ENCODE data around the gene VPS39. TPM values are rescaled to one million over a fixed set of nuclear protein-coding genes. Genes with fewer than 3 reads are reported as not detected.

Gene VPS39
- total RNA-seq, 2 donors from 2014 or later = 48.4 to 58.0 TPM

DNA sequence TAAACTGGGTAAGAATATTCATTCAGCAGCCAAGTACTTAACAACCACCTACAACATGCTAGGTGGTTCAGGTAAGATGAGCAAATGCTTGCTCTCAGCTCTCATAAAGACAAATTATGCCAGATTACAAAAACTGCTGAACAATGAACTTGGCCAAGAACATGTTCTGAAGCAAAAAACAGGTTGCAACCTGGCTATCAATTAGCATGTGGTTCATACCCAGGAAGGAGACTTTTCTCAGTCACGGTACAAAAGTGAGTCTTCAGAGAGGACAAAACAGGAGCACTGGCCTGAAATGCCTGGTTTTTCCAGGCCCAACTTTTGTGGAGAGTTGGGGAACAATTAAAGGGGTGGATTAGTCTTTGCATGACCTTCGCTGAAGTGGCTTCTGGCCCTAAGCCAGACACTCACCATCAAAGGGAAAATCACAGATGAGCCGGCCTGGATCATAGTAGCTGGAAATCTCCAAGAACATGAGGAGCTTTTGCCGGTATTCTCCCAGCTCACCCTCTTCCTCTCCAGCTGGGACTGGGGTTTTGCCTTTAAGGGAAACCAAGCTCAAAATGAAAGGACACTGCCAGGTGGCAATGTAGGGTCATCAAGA is 44.1 kb downstream of the VPS39 start:
- intact Hi-C loops (cut with DNase I) = no loop called here
- no peak for DNase-seq (ENCODE audit: low spot score)

- no peak for DNase-seq (ENCODE audit: low spot score)
Measured at GRCh38 chr15:42163291-42163690, 44.8 kb downstream of the VPS39 start.

GRCh38 chr15:42160136-42160535 is 48.0 kb downstream of the VPS39 start:
- intact Hi-C loops (cut with DNase I) = no loop called here
- DNase-seq (ENCODE audit: low spot score) = no peak

More at GRCh38 chr15:42163291-42163690, 44.8 kb downstream of the VPS39 start:
- intact Hi-C loops (cut with DNase I) = no loop called here

- intact Hi-C loops (cut with DNase I) = no loop called here
- no peak for DNase-seq (ENCODE audit: low spot score)
Measured at GRCh38 chr15:42159381-42160015, 48.6 kb downstream of the VPS39 start.

DNA sequence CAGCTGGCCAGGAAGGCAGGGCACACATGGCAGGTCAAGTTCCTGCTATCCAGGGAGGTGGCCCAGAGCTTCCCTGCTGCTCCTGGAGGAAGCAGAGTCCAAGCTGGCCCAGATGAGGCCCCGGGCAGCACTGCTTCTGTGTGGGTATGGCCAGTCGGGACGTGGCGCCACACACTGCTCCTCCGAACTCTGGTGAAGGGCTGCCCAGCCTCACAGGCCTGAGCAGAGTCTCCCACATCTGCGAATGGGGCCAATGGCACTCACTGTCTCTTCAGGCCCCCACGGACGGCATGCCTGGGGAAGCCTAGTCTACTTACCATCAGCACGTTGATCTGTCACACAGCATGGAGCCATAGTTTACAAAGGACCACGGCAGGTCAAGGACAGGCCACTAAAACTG is 49.2 kb downstream of the VPS39 start:
- no peak for DNase-seq (ENCODE audit: low spot score)
- intact Hi-C loops (cut with DNase I) = no loop called here

- no peak for DNase-seq (ENCODE audit: low spot score)
- intact Hi-C loops (cut with DNase I) = no loop called here
Measured at GRCh38 chr15:42157981-42158765, 49.9 kb downstream of the VPS39 start.

- DNase-seq (ENCODE audit: low spot score) = peak; percentile 35
- intact Hi-C loops (cut with DNase I) = no loop called here
Measured at GRCh38 chr15:42157381-42157780, 50.7 kb downstream of the VPS39 start.

DNA sequence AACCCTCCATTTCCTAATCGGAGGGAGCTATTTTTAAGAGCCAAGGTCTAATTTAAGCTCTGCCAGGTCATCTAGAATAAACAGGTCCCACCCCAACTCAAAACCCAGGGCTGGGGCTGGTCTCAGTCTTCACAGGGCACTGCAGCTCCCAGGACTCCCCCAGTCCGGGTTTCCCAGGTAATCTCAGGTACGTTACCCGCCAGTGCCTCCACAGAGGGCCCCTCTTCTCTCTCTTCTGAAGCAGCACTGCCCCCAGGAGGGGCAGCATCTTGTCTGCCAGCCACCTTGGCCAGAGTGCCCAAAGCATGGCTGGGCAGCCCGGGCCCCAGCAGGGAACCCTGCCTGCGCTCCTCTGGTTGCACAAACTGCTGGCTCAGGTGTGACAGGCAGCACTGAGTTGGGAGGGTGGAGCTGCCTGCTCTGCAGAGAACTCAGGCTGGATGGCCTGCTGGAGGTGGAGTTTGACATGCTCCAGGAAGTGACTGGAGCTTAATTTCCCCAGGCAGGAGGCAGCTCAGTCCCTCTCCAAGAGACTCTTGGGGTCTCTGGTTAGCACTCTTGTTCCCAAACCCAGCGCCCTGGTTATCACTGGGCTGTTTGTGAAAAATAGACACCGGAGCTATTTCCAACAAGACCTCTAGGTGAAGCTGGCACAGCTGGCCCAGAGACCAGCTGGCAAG is 51.7 kb downstream of the VPS39 start, which contains the start of gene PLA2G4F:
Gene PLA2G4F, minus strand, starts transcription at position 394 of the 680 bp plus-strand sequence. Its CDS starts 87 bp downstream, at position 307.
- intact Hi-C loops (cut with DNase I) = no loop called here
- peak; percentile 32 for DNase-seq (ENCODE audit: low spot score)

DNA sequence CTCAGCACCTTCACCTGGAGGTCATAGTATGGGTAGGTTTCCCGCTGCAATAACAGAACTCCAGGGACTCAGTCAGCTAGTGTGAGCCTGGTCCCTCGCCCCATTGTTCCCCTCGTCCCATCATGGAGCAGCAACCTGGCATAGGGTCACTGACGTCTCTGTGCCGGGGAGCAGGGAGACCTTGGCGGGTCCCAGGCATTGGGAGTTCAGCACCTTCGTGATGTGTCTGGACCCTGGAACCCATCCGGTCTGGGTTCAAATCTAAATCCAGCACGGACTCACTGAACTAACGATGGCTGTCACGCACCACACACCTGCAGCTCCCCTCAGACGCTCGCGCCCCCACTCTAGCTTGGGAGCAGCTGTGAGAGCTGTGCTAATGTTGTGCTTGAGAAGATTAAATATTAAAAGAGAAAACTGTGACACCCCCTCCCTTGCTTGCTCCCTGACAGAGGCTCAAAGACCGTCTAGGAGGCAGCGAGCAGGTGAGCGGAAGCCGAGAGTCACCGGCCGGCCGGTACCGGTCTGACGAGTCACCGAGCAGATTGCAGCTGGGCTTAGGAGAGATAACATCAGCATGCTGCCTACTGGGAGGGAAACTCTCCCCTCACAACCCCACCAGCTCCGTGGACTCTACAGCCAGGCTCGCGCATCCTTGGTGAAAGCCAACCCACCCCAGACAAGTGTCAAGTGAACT is 52.4 kb downstream of the VPS39 start:
- DNase-seq (ENCODE audit: low spot score) = no peak
- intact Hi-C loops (cut with DNase I) = no loop called here

GRCh38 chr15:42154956-42155355 is 53.1 kb downstream of the VPS39 start:
- no peak for DNase-seq (ENCODE audit: low spot score)
- intact Hi-C loops (cut with DNase I) = no loop called here

- intact Hi-C loops (cut with DNase I) = no loop called here
- DNase-seq (ENCODE audit: low spot score) = no peak
Measured at GRCh38 chr15:42154212-42154941, 53.7 kb downstream of the VPS39 start.

DNA sequence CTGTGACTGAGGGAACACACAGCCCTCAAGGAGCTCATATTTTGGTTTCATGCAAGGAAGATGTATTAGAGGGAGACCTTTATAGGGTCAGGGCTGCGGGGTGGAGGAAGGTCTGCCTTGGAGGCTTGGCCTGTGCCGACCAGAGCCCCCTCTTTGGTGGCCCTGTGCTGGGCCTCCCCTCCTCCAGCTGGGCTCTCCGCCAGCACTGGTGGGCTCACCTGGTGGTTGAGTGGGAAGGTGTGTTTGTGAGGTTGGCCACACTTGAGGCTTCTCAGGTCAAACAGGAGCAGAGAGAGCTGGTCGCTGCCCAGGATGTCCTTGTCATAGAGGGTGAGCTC is 54.3 kb downstream of the VPS39 start:
- no peak for DNase-seq (ENCODE audit: low spot score)
- intact Hi-C loops (cut with DNase I) = no loop called here

DNA sequence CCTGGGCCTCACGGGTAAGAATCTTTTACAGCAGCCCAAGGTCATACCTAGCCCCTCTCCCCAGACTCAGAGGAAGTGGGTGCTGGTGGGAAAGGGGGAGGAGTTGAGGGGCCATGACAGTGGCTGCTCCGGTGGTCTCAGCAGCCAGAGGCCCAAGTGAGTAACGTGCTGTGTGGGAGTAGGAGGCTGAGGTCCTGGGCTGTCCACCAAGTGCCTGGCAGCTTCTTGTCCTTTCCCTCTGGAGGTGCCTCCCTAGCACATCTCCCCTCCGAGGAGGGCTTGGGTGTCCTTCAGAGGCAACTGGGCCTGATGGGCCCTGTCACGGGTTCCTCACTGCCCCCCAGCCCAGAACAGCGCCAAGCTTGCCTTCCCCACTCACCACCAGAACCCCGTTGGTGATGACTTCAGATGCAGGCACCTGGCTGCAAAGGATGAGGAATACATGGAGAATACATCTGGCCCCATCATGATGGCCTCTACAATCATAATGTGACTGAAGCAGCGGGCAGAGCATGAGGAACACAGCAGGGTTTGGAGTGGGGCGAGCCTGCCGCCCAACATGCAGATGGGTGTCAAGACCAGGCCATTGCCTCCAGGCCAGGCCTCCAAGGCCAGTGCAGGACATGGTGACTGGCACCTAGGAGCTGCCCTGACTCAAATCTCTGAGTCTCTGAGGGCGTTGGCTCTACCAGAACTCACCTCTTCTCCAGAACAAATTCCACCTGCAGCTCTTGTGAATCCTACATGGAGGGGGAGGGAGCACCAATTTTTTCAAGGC is 55.0 kb downstream of the VPS39 start:
- no peak for DNase-seq (ENCODE audit: low spot score)
- intact Hi-C loops (cut with DNase I) = no loop called here

GRCh38 chr15:42152196-42152920 is 55.7 kb downstream of the VPS39 start:
- no peak for DNase-seq (ENCODE audit: low spot score)
- intact Hi-C loops (cut with DNase I) = no loop called here

DNA sequence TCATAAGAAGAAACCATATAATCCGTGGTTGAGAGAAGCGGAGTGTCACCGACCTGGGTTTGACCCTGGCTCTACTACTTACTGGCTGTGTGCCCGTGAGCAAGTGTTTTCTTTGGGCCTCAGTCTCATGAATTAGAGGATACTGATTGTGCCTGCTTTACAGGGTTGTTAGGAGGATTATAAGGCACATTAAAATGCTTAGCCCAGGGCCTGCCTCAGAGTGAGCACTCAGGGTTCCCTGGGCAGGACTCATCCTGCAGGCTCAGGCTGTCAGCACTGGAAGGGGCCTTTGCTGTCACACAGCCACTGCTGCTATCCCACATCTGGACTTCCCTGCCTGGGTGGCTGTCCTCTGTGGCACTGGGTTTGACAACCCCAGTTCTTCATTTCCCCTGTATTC is 56.4 kb downstream of the VPS39 start:
- DNase-seq (ENCODE audit: low spot score) = peak; percentile 23
- intact Hi-C loops (cut with DNase I) = no loop called here

DNA sequence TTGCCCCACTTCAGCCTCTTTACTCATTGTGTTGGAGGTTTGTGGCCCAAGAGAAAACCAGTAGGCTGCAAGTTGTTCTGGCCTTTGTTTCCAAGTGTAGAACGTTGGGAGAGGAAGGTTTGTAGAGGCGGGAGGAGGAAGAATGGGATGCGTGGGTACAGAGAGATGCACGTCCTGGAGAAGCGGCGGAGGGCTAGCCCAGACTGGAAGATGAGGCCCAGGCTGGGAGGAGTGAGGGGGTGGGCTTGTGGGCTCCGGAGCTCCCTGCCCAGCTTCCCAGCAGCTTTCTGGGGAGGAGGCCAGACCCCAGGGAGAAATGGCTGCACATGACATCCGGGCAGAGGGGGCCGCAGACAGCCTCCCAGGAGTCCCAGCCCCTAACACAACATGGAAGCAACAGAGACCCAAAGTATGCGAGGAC is 57.0 kb downstream of the VPS39 start:
- DNase-seq (ENCODE audit: low spot score) = peak; percentile 56
- intact Hi-C loops (cut with DNase I) = no loop called here

GRCh38 chr15:42150219-42150970 is 57.7 kb downstream of the VPS39 start:
- intact Hi-C loops (cut with DNase I) = no loop called here
- DNase-seq (ENCODE audit: low spot score) = peak; percentile 69

Measured in posterior vena cava (tissue), 2 donors.